ENCODE results near the gene CLMN.

- TF ChIP-seq EZH2 (IDR thresholded peaks at IDR 0.05; ENCODE audit: borderline replicate concordance) (no peak), CTCF (IDR thresholded peaks at IDR 0.05; ENCODE audit: poor library complexity) (no peak)
Measured at GRCh38 chr14:95250936-95251335, 68.8 kb downstream of the CLMN start.
